ENCODE data around the gene TMEM45A.
"Not testable (repeated sequence)": the region's sequence is repeated elsewhere in the genome, so short reads cannot be mapped to it uniquely, and the experiment has no call there.

Gene TMEM45A

GRCh38 chr3:100536093-100536492 is 43.7 kb downstream of the TMEM45A start:
- no peak for DNase-seq (ENCODE audit: low read depth)

GRCh38 chr3:100537646-100538338 is 45.4 kb downstream of the TMEM45A start:
- DNase-seq (ENCODE audit: low read depth), result no peak

- no peak for DNase-seq (ENCODE audit: low read depth)
These were observed 45.9 kb downstream of the TMEM45A start for GRCh38 chr3:100538339-100538706.

GRCh38 chr3:100540791-100541334 is 48.4 kb downstream of the TMEM45A start:
- no peak for DNase-seq (ENCODE audit: low read depth)

GRCh38 chr3:100541428-100541827 is 49.0 kb downstream of the TMEM45A start:
- not testable (repeated sequence) for DNase-seq (ENCODE audit: low read depth)

GRCh38 chr3:100545371-100545770 is 53.0 kb downstream of the TMEM45A start:
- DNase-seq (ENCODE audit: low read depth), result no peak

- no peak for DNase-seq (ENCODE audit: low read depth)
These were observed 53.8 kb downstream of the TMEM45A start for GRCh38 chr3:100546020-100546744.

- no peak for DNase-seq (ENCODE audit: low read depth)
These were observed 55.6 kb downstream of the TMEM45A start for GRCh38 chr3:100548053-100548452.

GRCh38 chr3:100553618-100554372 is 61.4 kb downstream of the TMEM45A start:
- DNase-seq (ENCODE audit: low read depth), result no peak

GRCh38 chr3:100554373-100554676 is 61.9 kb downstream of the TMEM45A start:
- DNase-seq (ENCODE audit: low read depth), result no peak

- no peak for DNase-seq (ENCODE audit: low read depth)
These were observed 64.4 kb downstream of the TMEM45A start for GRCh38 chr3:100556673-100557310.

- DNase-seq (ENCODE audit: low read depth), result no peak
These were observed 65.8 kb downstream of the TMEM45A start for GRCh38 chr3:100558233-100558632.

- no peak for DNase-seq (ENCODE audit: low read depth)
These were observed 68.0 kb downstream of the TMEM45A start for GRCh38 chr3:100560426-100560825.

GRCh38 chr3:100561459-100562158 is 69.2 kb downstream of the TMEM45A start:
- no peak for DNase-seq (ENCODE audit: low read depth)

- no peak for DNase-seq (ENCODE audit: low read depth)
These were observed 69.9 kb downstream of the TMEM45A start for GRCh38 chr3:100562224-100562857.

- no peak for DNase-seq (ENCODE audit: low read depth)
These were observed 70.8 kb downstream of the TMEM45A start for GRCh38 chr3:100563228-100563627.

- DNase-seq (ENCODE audit: low read depth), result no peak
These were observed 71.3 kb downstream of the TMEM45A start for GRCh38 chr3:100563652-100564211.

- DNase-seq (ENCODE audit: low read depth), result no peak
These were observed 78.4 kb downstream of the TMEM45A start for GRCh38 chr3:100570811-100571210.

- DNase-seq (ENCODE audit: low read depth), result no peak
These were observed 82.1 kb downstream of the TMEM45A start for GRCh38 chr3:100574536-100574935.

GRCh38 chr3:100575704-100576103 is 83.3 kb downstream of the TMEM45A start:
- DNase-seq (ENCODE audit: low read depth), result no peak

All from stimulated activated CD8-positive, alpha-beta memory T cell treated with anti-CD3 and anti-CD28 coated beads, Interleukin-15, amount 100 ng/mL, for 24 hours (primary cell).